Ovary (tissue), 3 donors: ENCODE measurements around the gene IRX4.

ENCODE experiments used
- CTCF ChIP-seq, 3 donors: fragments of 450-650 bp in 2 of 3; fragments of 200-600 bp in 1 of 3; IDR thresholded peaks; one replicate each; pipeline versions ENCODE4 v1.5.1 to v1.8.0; 2016 to 2022; ENCODE audit warnings: antibody characterized with exemption in 3 of 3, mild to moderate bottlenecking in 1 of 3
- POLR2A ChIP-seq: fragments of 450-650 bp; IDR thresholded peaks from one replicate; pipeline ENCODE4 v1.6.1; 2017; ENCODE audit warnings: antibody characterized with exemption, mild to moderate bottlenecking, moderate library complexity
- donor health status: DM: no; HTN: no; CAD: no.

DNA sequence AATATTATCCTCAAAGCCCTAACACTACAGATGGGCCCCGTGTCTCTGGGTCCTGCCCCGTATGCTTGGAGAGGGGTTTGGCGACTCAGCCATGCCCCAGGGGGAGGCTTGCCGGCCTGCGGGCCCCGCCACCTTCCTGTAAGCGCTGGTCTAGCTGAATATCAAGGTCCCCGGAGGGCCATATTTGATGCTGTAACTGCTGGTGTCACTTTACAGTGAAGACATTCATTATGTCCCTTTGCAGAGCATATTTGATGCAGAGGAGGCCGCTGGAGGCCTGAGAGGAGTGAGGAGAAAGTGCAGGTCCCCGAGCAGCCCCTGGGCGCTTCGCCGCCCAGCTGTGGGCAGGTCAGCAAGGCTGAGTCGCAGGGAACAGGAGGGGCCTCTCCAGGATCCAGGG lies 16.8 kb downstream of the IRX4 start:
- TF ChIP-seq CTCF (IDR thresholded peaks at IDR 0.05) (no peak), POLR2A (no peak)
